GM19395 (cell line): Measurements from ENCODE around the gene TBX20.
"Not testable (repeated sequence)": the region's sequence is repeated elsewhere in the genome, so short reads cannot be mapped to it uniquely, and the experiment has no call there.

Experiments
- ATAC-seq: cut with Tn5 transposase; IDR thresholded peaks from one replicate; pipeline ENCODE4 v1.9.1; 2021; ENCODE audit warnings: mild to moderate bottlenecking, moderate library complexity; ENCODE audit not compliant: unreplicated experiment

TBX20 gene

GRCh38 chr7:35167158-35167557 is 86.7 kb downstream of the TBX20 start:
- ATAC-seq: not testable (repeated sequence)

GRCh38 chr7:35161059-35161740 is 92.7 kb downstream of the TBX20 start:
- not testable (repeated sequence) for ATAC-seq
